Small intestine (tissue), 7 donors: ENCODE results near the gene TARBP1. TPM values are rescaled to one million over a fixed set of nuclear protein-coding genes. Genes with fewer than 3 reads are reported as not detected.
"Not testable (repeated sequence)": the region's sequence is repeated elsewhere in the genome, so short reads cannot be mapped to it uniquely, and the experiment has no call there.

Experiments
- DNase-seq, 2 donors: peaks; one replicate each; pipeline versions ENCODE4 v3.0.0 to v3.0.0-alpha.2; 2013
- FAIRE-seq: peaks from 2 replicates; lab custom pipeline; 2012; peaks lifted over from hg19 to GRCh38; lab: Jason Lieb, UNC
- H3K27ac ChIP-seq, 3 donors: one replicate each; pipeline ENCODE4 v1.5.1; 2013; ENCODE audit warnings: low read length in 2 of 3, mild to moderate bottlenecking in 2 of 3, control low read depth in 1 of 3, inconsistent platforms in 1 of 3, low read depth in 1 of 3, moderate library complexity in 1 of 3
- H3K27me3 ChIP-seq, 3 donors: one replicate each; pipeline ENCODE4 v1.6.1; 2013; ENCODE audit warnings: low read length in 3 of 3, inconsistent platforms in 1 of 3; ENCODE audit not compliant: control insufficient read depth in 3 of 3, insufficient read depth in 3 of 3
- H3K36me3 ChIP-seq, 3 donors: one replicate each; pipeline ENCODE4 v1.6.1; 2013; ENCODE audit warnings: low read length in 3 of 3, inconsistent platforms in 1 of 3, low read depth in 1 of 3, mild to moderate bottlenecking in 1 of 3, moderate library complexity in 1 of 3; ENCODE audit not compliant: control insufficient read depth in 3 of 3, insufficient read depth in 2 of 3
- H3K4me1 ChIP-seq, 3 donors: one replicate each; pipeline ENCODE4 v1.6.1; 2013; ENCODE audit warnings: low read length in 2 of 3, inconsistent platforms in 1 of 3, low read depth in 1 of 3, mild to moderate bottlenecking in 1 of 3, moderate library complexity in 1 of 3; ENCODE audit not compliant: control insufficient read depth in 3 of 3, insufficient read depth in 2 of 3
- H3K4me3 ChIP-seq, 3 donors: one replicate each; pipeline ENCODE4 v1.5.1; 2013; ENCODE audit warnings: low read length in 3 of 3, control low read depth in 1 of 3, inconsistent platforms in 1 of 3, low read depth in 1 of 3, mild to moderate bottlenecking in 1 of 3, moderate library complexity in 1 of 3
- H3K9me3 ChIP-seq, 2 donors: one replicate each; pipeline ENCODE4 v1.6.1; 2013; ENCODE audit warnings: low read depth in 1 of 2, low read length in 1 of 2; ENCODE audit not compliant: control insufficient read depth in 2 of 2, insufficient read depth in 1 of 2
- WGBS, 3 donors: extraction: QIAGEN DNeasy Blood & Tissue Kit; methylation state at CpG; one replicate each; pipeline ENCODE4 v1.1.7; 2013; 5-methylcytosine and 5-hydroxymethylcytosine counted together
- polyA plus RNA-seq, 4 donors: library from polyadenylated mRNA; stranded (reverse) in 3 of 4; unstranded in 1 of 4; fragments of 200-250 nt in 3 of 4; fragments of 120-200 nt in 1 of 4; gene quantifications; one replicate each; pipeline versions ENCODE4 v1.2.1 to v1.2.3, GENCODE V29; 2013
- donor health status: healthy with polysubstance abuse.
- donor health status: control.
- donor health status: control.
- donor health status: Bipolar disorder and iron deficiency.
- donor health status: healthy.

The TARBP1 gene
- polyA plus RNA-seq, 4 donors: 8.1 to 67.5 (median 19.4) TPM

GRCh38 chr1:234356615-234357269 lies 122.2 kb downstream of the TARBP1 start:
- WGBS, 3 donors: 47 to 60% (median 52%) methylated on average over 32 to 35 of the region's 35 CpGs
- H3K27me3 ChIP-seq, FAIRE-seq, H3K9me3 ChIP-seq, H3K4me1 ChIP-seq, H3K36me3 ChIP-seq: not testable (repeated sequence)
- peak; percentile 66 to 68 for DNase-seq
- Histone ChIP-seq H3K4me3 (peak overlapping the region in 2 of 3 donors; percentile 50 to 58), H3K27ac (peak overlapping the region in 2 of 3 donors; percentile 37 to 65)

DNA sequence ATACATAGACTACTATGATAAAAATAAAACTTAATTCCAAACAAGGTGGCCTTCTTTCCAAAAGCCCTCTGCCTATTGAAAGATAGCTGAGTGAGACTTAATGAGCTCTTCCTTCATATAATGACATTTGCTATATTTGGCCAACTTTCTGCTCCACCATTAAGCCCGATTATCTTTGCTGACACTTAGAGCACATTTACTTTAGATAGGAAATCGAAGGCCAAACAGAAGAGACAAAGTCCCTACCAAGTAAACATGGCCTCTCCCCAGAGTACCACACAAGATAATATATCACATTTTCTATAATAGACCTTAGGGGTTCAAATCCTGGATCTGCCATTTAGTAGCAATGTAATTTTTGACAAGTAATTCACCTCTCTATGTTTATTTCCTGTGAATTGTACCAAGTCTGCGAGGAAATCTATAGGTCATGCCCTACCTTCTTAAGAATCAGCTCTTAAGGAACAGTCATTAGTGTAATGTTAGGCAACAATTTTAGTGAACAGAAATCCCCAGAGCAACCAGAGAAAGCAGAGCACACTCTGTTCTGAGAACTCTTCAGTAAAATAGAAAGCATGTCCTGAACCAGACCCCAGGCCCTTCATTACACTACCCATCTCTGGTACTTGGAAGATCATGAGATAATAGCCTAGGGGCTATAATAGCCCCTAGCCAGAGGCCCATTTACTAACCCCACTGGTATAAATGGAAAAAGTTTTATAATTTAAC lies 123.0 kb downstream of the TARBP1 start:
- H3K9me3 ChIP-seq: no peaks in the 10 kb centered on the region
- peak overlapping the region in 1 of 3 donors; percentile 50 for H3K4me3 ChIP-seq
- peak overlapping the region in 1 of 3 donors; percentile 17 for H3K27ac ChIP-seq
- 36 to 58% (median 49%) methylated on average over 3 of the region's 3 CpGs for WGBS, 3 donors
- FAIRE-seq (no peak), DNase-seq (peak; percentile 5 to 17)
- no peaks in the 10 kb centered on the region for H3K36me3 ChIP-seq
- no peaks in the 10 kb centered on the region for H3K27me3 ChIP-seq
- H3K4me1 ChIP-seq: no peaks in the 10 kb centered on the region

DNA sequence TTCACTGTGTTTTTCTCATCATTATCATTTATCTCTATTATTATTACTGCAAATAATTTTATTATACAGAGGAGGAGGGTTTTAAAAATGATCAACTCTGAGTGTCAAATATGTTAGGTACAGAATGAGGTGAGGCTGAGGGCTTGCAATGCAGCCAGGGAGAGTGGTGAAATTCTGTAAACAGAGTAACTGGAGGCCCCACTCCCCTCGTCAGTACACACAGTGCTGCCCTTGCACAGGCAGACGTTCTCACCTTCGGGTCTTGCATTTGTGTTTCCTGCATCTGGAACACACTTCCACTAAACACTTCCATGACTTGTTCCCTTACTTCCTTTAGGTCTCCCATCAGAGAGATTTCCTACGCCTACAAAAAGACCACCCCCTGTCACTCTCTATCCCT lies 130.0 kb downstream of the TARBP1 start:
- Histone ChIP-seq H3K36me3 (no peaks in the 10 kb centered on the region), H3K4me3 (no peak overlapping the region), H3K9me3 (peaks cover 0 to 6% of the 10 kb centered on the region in 2 donors), H3K27ac (no peak overlapping the region), H3K4me1 (no peaks in the 10 kb centered on the region), H3K27me3 (peaks cover 0 to 4% (median 4%) of the 10 kb centered on the region in 3 donors)
- DNase-seq (no peak), FAIRE-seq (no peak)
- WGBS, 3 donors: 48 to 59% (median 57%) methylated on average over 4 of the region's 4 CpGs

DNA sequence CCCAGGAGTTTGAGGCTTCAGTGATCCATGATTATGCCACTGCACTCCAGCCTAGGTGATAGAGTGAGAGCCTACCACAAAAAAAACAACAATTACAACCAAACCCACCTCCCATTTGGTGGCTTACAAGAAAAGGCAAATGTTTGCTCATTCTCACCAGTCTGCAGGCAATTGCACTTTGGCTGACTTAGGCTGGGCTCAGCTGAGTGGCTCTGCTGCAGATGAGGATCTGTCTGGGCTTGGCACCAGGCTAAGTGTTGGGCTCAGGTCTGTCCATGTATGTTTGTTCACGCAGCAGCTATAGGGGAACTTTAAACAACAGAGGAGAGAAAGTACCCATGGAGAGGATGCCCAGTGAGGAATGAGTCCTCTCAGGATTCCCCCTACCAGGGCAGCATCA lies 133.7 kb downstream of the TARBP1 start:
- no peak for FAIRE-seq

GRCh38 chr1:234342774-234343173 lies 136.2 kb downstream of the TARBP1 start:
- H3K27me3 ChIP-seq: no peaks in the 10 kb centered on the region
- peaks cover 0 to 8% of the 10 kb centered on the region in 2 donors for H3K9me3 ChIP-seq
- H3K36me3 ChIP-seq: no peaks in the 10 kb centered on the region
- FAIRE-seq: no peak
- no peaks in the 10 kb centered on the region for H3K4me1 ChIP-seq
- WGBS, 3 donors: 73 to 77% (median 76%) methylated on average over 5 of the region's 5 CpGs
- no peak for DNase-seq
- H3K27ac ChIP-seq: no peak overlapping the region
- H3K4me3 ChIP-seq: no peak overlapping the region

More for the DNA sequence above, 133.7 kb downstream of the TARBP1 start:
- Histone ChIP-seq H3K27ac (no peak overlapping the region), H3K4me3 (no peak overlapping the region), H3K36me3 (no peaks in the 10 kb centered on the region), H3K4me1 (no peaks in the 10 kb centered on the region), H3K27me3 (peaks cover 0 to 4% (median 4%) of the 10 kb centered on the region in 3 donors), H3K9me3 (peaks cover 0 to 6% of the 10 kb centered on the region in 2 donors)
- 86 to 100% (median 94%) methylated on average over 1 of the region's 1 CpG for WGBS, 3 donors
- DNase-seq: no peak

Other genes with a start within 250 kb of the TARBP1 start
- gene COA6, start 105.7 kb downstream of the TARBP1 start, polyA plus RNA-seq: 100 to 1,000 TPM in 1 of 4 donors, 10 to 100 TPM in 3; 45.4 to 154 (median 88.8) TPM
- gene IRF2BP2, start 131.0 kb upstream of the TARBP1 start, polyA plus RNA-seq: 100 to 1,000 TPM in 1 of 4 donors, 10 to 100 TPM in 3; 42.4 to 195 (median 63.9) TPM